OCI-LY7 (cell line): Measurements from ENCODE around the gene BTBD9. TPM values are rescaled to one million over a fixed set of nuclear protein-coding genes. Genes with fewer than 3 reads are reported as not detected.

Experiments
- BruUV-seq: library from RNA; stranded (reverse); fragments of 400-500 nt; replicated peaks from 2 replicates; lab custom pipeline; 2021; lab: Mats Ljungman, UMichigan
- CTCF ChIA-PET: fragments of 300-600 bp; sonication (Branson Sonifier 250); formaldehyde crosslinking; loops from one replicate; lab custom pipeline; 2022; ENCODE audit warnings: antibody characterized with exemption; ENCODE audit not compliant: unreplicated experiment; lab: Charles Lee
- POLR2A ChIA-PET: fragments of 300-600 bp; sonication (Branson Sonifier 250); formaldehyde crosslinking; loops from one replicate; lab custom pipeline; 2022; ENCODE audit warnings: antibody characterized with exemption; lab: Charles Lee
- DNase-seq: peaks from one replicate; pipeline ENCODE4 v3.0.0-alpha.2; 2015; ENCODE audit warnings: low spot score
- H2AFZ ChIP-seq: fragments of 200-600 bp; sonication (generic), shearing (Covaris generic); 2 replicates; pipeline ENCODE4 v1.6.1; 2014; ENCODE audit warnings: mild to moderate bottlenecking, antibody characterized with exemption, low read length, moderate library complexity
- H3K27ac ChIP-seq: fragments of 200-600 bp; sonication (generic); 2 replicates; pipeline ENCODE4 v1.5.1; 2014; ENCODE audit warnings: mixed run types, low read depth, mild to moderate bottlenecking, moderate library complexity, low read length, inconsistent platforms; ENCODE audit not compliant: poor library complexity, severe bottlenecking
- H3K36me3 ChIP-seq: fragments of 200-600 bp; sonication (generic); 2 replicates; pipeline ENCODE4 v1.6.1; 2014; ENCODE audit warnings: mild to moderate bottlenecking, antibody characterized with exemption, low read length, moderate library complexity, mixed read lengths; ENCODE audit not compliant: insufficient read depth
- H3K4me1 ChIP-seq: fragments of 200-600 bp; sonication (generic); 2 replicates; pipeline ENCODE4 v1.5.1; 2014; ENCODE audit warnings: mild to moderate bottlenecking, low read length; ENCODE audit not compliant: insufficient read depth, poor library complexity, severe bottlenecking
- H3K4me2 ChIP-seq: fragments of 200-600 bp; sonication (generic); 2 replicates; pipeline ENCODE4 v1.6.1; 2014; ENCODE audit warnings: mild to moderate bottlenecking, low read length
- H3K4me3 ChIP-seq: fragments of 200-600 bp; sonication (generic); 2 replicates; pipeline ENCODE4 v1.5.1; 2014; ENCODE audit warnings: mild to moderate bottlenecking, low read depth, low read length; ENCODE audit not compliant: poor library complexity, severe bottlenecking
- H3K79me2 ChIP-seq: fragments of 200-600 bp; sonication (generic); 2 replicates; pipeline ENCODE4 v1.6.1; 2016; ENCODE audit warnings: low read depth, mild to moderate bottlenecking, low read length, moderate library complexity, mixed read lengths; ENCODE audit not compliant: insufficient read depth
- H3K9me2 ChIP-seq: fragments of 200-600 bp; sonication (generic); 2 replicates; pipeline ENCODE4 v1.6.1; 2016; ENCODE audit warnings: mild to moderate bottlenecking, low read length, mixed read lengths; ENCODE audit not compliant: insufficient read depth
- H3K9me3 ChIP-seq: fragments of 200-600 bp; sonication (generic); 2 replicates; pipeline ENCODE4 v1.6.1; 2014; ENCODE audit warnings: mild to moderate bottlenecking, mixed run types, low read length, mixed read lengths
- H4K20me1 ChIP-seq: fragments of 200-600 bp; sonication (generic); 2 replicates; pipeline ENCODE4 v1.6.1; 2014; ENCODE audit warnings: mild to moderate bottlenecking, antibody characterized with exemption, low read length, moderate library complexity, mixed read lengths; ENCODE audit not compliant: insufficient read depth
- EZH2phosphoT487 ChIP-seq: fragments of 200-600 bp; sonication (generic); IDR thresholded peaks from 2 replicates; pipeline ENCODE4 v1.6.1; 2018; ENCODE audit warnings: low read depth, borderline replicate concordance, mild to moderate bottlenecking, mixed run types, antibody characterized with exemption, low read length, moderate library complexity, mixed read lengths
- intact Hi-C: fragments of 100-400 bp; cut with micrococcal nuclease; formaldehyde crosslinking; loops from one replicate; pipeline ENCODE4 v1.10.0; 2022; ENCODE audit not compliant: unreplicated experiment
- total RNA-seq, 2 experiments: library from RNA; depleted of rRNA in 1 of 2; stranded (reverse); fragments of >200 nt in 1 of 2; shearing (Covaris generic) in 1 of 2; gene quantifications; 2 replicates each; pipeline ENCODE4 v1.2.3, GENCODE V29; 2014 to 2022
- TF ChIP-seq, protein P1 (sequence below): fragments of 200-600 bp; sonication (generic); conservative IDR thresholded peaks from 2 replicates; pipeline ENCODE4 v1.5.1; 2014; ENCODE audit warnings: mild to moderate bottlenecking, antibody characterized with exemption, low read length, moderate library complexity, mixed read lengths

The BTBD9 gene
- total RNA-seq, 2 experiments from 2014 or later: 5.9 to 7.3 TPM

DNA sequence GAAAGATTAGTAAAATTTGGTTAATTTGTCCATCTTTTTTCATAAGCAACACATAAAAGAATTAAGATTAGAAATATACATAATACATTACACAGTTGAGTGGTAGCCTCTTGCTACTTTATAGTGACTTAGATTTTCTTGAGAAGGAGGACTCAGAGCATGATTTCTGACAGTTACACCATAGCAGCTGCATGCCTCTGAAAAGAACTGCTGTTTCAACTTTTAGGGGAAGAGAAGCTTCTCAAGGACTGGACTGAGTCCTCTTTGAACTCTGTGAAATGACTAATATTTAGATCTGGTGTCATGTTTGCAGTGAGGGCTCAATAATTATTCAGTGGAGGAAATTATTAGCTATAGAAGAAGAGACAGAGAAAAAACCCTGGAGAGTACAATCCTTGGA lies 272.5 kb downstream of the BTBD9 start:
- ChIA-PET POLR2A (interaction anchor here (0.7 kb wide), 1 partner anchor 9 kb away, joined by 3 read pairs; no protein-coding TSS in a partner anchor), CTCF (no interaction called here)
- Histone ChIP-seq H3K79me2 (no peaks in the 10 kb centered on the region), H3K4me3 (no peak overlapping the region), H3K4me2 (no peak overlapping the region), H2AFZ (no peak overlapping the region), H3K27ac (no peak overlapping the region), H3K36me3 (no peaks in the 10 kb centered on the region), H3K9me2 (no peaks in the 10 kb centered on the region), H3K9me3 (no peaks in the 10 kb centered on the region), H3K4me1 (no peaks in the 10 kb centered on the region), H4K20me1 (no peaks in the 10 kb centered on the region)
- no TSS peak for BruUV-seq
- DNase-seq: no peak
- TF ChIP-seq, protein P1, sequence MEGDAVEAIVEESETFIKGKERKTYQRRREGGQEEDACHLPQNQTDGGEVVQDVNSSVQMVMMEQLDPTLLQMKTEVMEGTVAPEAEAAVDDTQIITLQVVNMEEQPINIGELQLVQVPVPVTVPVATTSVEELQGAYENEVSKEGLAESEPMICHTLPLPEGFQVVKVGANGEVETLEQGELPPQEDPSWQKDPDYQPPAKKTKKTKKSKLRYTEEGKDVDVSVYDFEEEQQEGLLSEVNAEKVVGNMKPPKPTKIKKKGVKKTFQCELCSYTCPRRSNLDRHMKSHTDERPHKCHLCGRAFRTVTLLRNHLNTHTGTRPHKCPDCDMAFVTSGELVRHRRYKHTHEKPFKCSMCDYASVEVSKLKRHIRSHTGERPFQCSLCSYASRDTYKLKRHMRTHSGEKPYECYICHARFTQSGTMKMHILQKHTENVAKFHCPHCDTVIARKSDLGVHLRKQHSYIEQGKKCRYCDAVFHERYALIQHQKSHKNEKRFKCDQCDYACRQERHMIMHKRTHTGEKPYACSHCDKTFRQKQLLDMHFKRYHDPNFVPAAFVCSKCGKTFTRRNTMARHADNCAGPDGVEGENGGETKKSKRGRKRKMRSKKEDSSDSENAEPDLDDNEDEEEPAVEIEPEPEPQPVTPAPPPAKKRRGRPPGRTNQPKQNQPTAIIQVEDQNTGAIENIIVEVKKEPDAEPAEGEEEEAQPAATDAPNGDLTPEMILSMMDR: no peak
- TF ChIP-seq EZH2phosphoT487: no peak
- intact Hi-C loops: no loop called here

DNA sequence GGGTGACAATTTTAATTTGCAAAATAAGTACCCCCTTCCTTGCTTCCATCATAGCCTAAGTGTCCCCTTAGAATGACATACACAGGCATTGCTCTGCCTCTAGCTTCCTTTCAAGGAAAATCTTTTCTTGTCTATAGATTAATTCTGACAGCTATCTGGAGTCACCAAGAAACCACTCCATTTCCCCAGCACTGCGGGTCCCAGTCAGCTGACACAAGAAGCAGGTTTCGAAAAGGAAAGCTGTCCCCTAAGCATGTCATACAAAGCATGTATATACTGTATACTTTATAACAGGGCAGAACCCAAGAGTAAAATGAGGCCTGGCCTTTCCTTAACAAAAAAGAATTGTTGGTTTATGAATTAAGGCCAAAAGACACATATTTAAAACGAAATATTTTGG lies 273.5 kb downstream of the BTBD9 start:
- H4K20me1 ChIP-seq: no peaks in the 10 kb centered on the region
- no peak overlapping the region for H3K4me3 ChIP-seq
- H3K4me1 ChIP-seq: no peaks in the 10 kb centered on the region
- no peaks in the 10 kb centered on the region for H3K9me2 ChIP-seq
- CTCF ChIA-PET: no interaction called here
- intact Hi-C loops: no loop called here
- H3K4me2 ChIP-seq: no peak overlapping the region
- H2AFZ ChIP-seq: no peak overlapping the region
- POLR2A ChIA-PET: interaction anchor here (1.1 kb wide), 1 partner anchor 14 kb away, joined by 3 read pairs; no protein-coding TSS in a partner anchor
- H3K36me3 ChIP-seq: no peaks in the 10 kb centered on the region
- no peak overlapping the region for H3K27ac ChIP-seq
- no peaks in the 10 kb centered on the region for H3K9me3 ChIP-seq
- no peaks in the 10 kb centered on the region for H3K79me2 ChIP-seq
- no TSS peak for BruUV-seq
- TF ChIP-seq, protein P1: no peak
- TF ChIP-seq EZH2phosphoT487: no peak
- no peak for DNase-seq

DNA sequence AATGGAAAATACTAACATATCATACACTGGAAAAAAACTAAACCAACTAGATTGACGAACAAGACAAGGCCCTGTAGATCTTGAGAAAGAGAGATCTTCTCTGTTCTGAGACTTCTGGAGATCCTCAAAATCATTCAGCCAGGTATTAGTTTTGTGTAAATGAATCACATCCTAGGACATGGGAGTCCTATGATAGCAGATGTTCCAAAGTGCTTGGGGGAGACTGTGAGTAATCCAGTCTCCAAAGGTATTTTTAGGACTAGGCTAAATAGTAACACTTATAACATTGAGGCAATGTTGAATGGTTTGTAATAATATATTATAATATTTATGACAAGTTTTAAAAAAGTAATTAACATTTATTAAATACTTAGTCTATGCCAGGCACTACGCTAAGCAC lies 275.0 kb downstream of the BTBD9 start:
- H3K79me2 ChIP-seq: no peaks in the 10 kb centered on the region
- CTCF ChIA-PET: no interaction called here
- no peak overlapping the region for H3K27ac ChIP-seq
- H3K4me2 ChIP-seq: no peak overlapping the region
- no peaks in the 10 kb centered on the region for H3K9me3 ChIP-seq
- H3K4me3 ChIP-seq: no peak overlapping the region
- H3K36me3 ChIP-seq: no peaks in the 10 kb centered on the region
- H3K9me2 ChIP-seq: no peaks in the 10 kb centered on the region
- intact Hi-C loops: no loop called here
- no peaks in the 10 kb centered on the region for H4K20me1 ChIP-seq
- BruUV-seq: no TSS peak
- no peak overlapping the region for H2AFZ ChIP-seq
- no peaks in the 10 kb centered on the region for H3K4me1 ChIP-seq
- no peak for TF ChIP-seq EZH2phosphoT487
- TF ChIP-seq, protein P1: no peak
- POLR2A ChIA-PET: no interaction called here
- no peak for DNase-seq
